ENCODE data around the gene HNF1A. TPM values are rescaled to one million over a fixed set of nuclear protein-coding genes. Genes with fewer than 3 reads are reported as not detected.

The HNF1A gene
- total RNA-seq, 1 donor = not detected

- no peak overlapping the region for H3K4me3 ChIP-seq (ENCODE audit: low read depth, low read length)
- no peak for DNase-seq (ENCODE audit: low read depth)
- no peak for TF ChIP-seq CTCF (IDR thresholded peaks at IDR 0.05; ENCODE audit: insufficient read depth, low read depth, low read length)
These were observed 14.0 kb upstream of the HNF1A start for GRCh38 chr12:120964298-120964697.

- DNase-seq (ENCODE audit: low read depth) = no peak
- H3K4me3 ChIP-seq (ENCODE audit: low read depth, low read length) = no peak overlapping the region
- TF ChIP-seq CTCF (IDR thresholded peaks at IDR 0.05; ENCODE audit: insufficient read depth, low read depth, low read length) = no peak
These were observed 12.7 kb upstream of the HNF1A start for GRCh38 chr12:120965534-120966091.

- H3K4me3 ChIP-seq (ENCODE audit: low read depth, low read length) = no peak overlapping the region
- no peak for DNase-seq (ENCODE audit: low read depth)
- no peak for TF ChIP-seq CTCF (IDR thresholded peaks at IDR 0.05; ENCODE audit: insufficient read depth, low read depth, low read length)
These were observed 8.0 kb upstream of the HNF1A start for GRCh38 chr12:120970310-120970709.

- no peak overlapping the region for H3K4me3 ChIP-seq (ENCODE audit: low read depth, low read length)
- DNase-seq (ENCODE audit: low read depth) = peak; percentile 67
- peak; percentile 77 for TF ChIP-seq CTCF (IDR thresholded peaks at IDR 0.05; ENCODE audit: insufficient read depth, low read depth, low read length)
These were observed 6.8 kb upstream of the HNF1A start for GRCh38 chr12:120971299-120972180.

- no peak for DNase-seq (ENCODE audit: low read depth)
- H3K4me3 ChIP-seq (ENCODE audit: low read depth, low read length) = no peak overlapping the region
- no peak for TF ChIP-seq CTCF (IDR thresholded peaks at IDR 0.05; ENCODE audit: insufficient read depth, low read depth, low read length)
These were observed 5.3 kb upstream of the HNF1A start for GRCh38 chr12:120972870-120973543.

- DNase-seq (ENCODE audit: low read depth) = no peak
- no peak overlapping the region for H3K4me3 ChIP-seq (ENCODE audit: low read depth, low read length)
- no peak for TF ChIP-seq CTCF (IDR thresholded peaks at IDR 0.05; ENCODE audit: insufficient read depth, low read depth, low read length)
These were observed 630 bp upstream of the HNF1A start for GRCh38 chr12:120977531-120978295.

Measured in fibroblast of villous mesenchyme (primary cell).